SK-N-SH (cell line): ENCODE results near the gene PLS3. TPM values are rescaled to one million over a fixed set of nuclear protein-coding genes. Genes with fewer than 3 reads are reported as not detected.
"Not testable (repeated sequence)": the region's sequence is repeated elsewhere in the genome, so short reads cannot be mapped to it uniquely, and the experiment has no call there.

Experiments used
- CTCF ChIA-PET: fragments of 300-600, 350-600 bp; formaldehyde crosslinking; extraction: SDS; loops from one replicate; lab custom pipeline; 2021; lab: Yijun Ruan, JAX
- POLR2A ChIA-PET: fragments of 350-600 bp; sonication (Branson Sonifier 250); formaldehyde crosslinking; extraction: SDS; loops from one replicate; lab custom pipeline; 2020; ENCODE audit warnings: antibody characterized with exemption, inconsistent platforms; lab: Yijun Ruan, JAX
- DNase-seq: peaks from one replicate; pipeline ENCODE4 v3.0.0; 2012
- H2AFZ ChIP-seq: fragments of 200-600 bp; sonication (generic); 2 replicates; pipeline ENCODE4 v1.8.1; 2016; ENCODE audit warnings: antibody characterized with exemption, mild to moderate bottlenecking, low read depth
- H3F3A ChIP-seq: fragments of 200-600 bp; sonication (generic); replicated peaks from 2 replicates; pipeline ENCODE3; 2016; ENCODE audit warnings: antibody characterized with exemption, mild to moderate bottlenecking; ENCODE audit not compliant: insufficient read depth
- H3K27ac ChIP-seq, 2 experiments: fragments of 200-500 bp in 1 of 2; fragments of 200-600 bp in 1 of 2; sonication (Bioruptor generic) in 1 of 2; sonication (generic), shearing (Covaris generic) in 1 of 2; 2 replicates each; pipeline versions ENCODE4 v1.5.1 to v1.6.1; 2014 to 2016; ENCODE audit warnings: low read depth in 2 of 2, inconsistent platforms in 1 of 2, low read length in 1 of 2, mild to moderate bottlenecking in 1 of 2, mixed read lengths in 1 of 2
- H3K27me3 ChIP-seq: fragments of 200-600 bp; sonication (generic), shearing (Covaris generic); 2 replicates; pipeline ENCODE4 v1.6.1; 2016; ENCODE audit warnings: mixed run types; ENCODE audit not compliant: insufficient read depth
- H3K36me3 ChIP-seq, 2 experiments: fragments of 200-500 bp in 1 of 2; fragments of 200-600 bp in 1 of 2; sonication (Bioruptor generic) in 1 of 2; sonication (generic) in 1 of 2; replicated peaks in 1 of 2; 2 replicates each; pipeline versions ENCODE3 to v1.5.1; 2014 to 2016; ENCODE audit warnings: low read length in 1 of 2, mild to moderate bottlenecking in 1 of 2; ENCODE audit not compliant: insufficient read depth in 2 of 2, control insufficient read depth in 1 of 2
- H3K4me1 ChIP-seq, 2 experiments: fragments of 200-500 bp in 1 of 2; fragments of 200-600 bp in 1 of 2; sonication (Bioruptor generic) in 1 of 2; sonication (generic), shearing (Covaris generic) in 1 of 2; 2 replicates each; pipeline versions ENCODE4 v1.5.1 to v1.6.1; 2014 to 2016; ENCODE audit warnings: low read depth in 1 of 2, low read length in 1 of 2, mixed run types in 1 of 2; ENCODE audit not compliant: insufficient read depth in 2 of 2, control insufficient read depth in 1 of 2
- H3K4me2 ChIP-seq: fragments of 200-600 bp; sonication (generic), shearing (Covaris generic); 2 replicates; pipeline ENCODE4 v1.6.1; 2017; ENCODE audit warnings: mixed run types
- H3K4me3 ChIP-seq, 2 experiments: fragments of 200-500 bp in 1 of 2; fragments of 200-600 bp in 1 of 2; sonication (Bioruptor generic) in 1 of 2; sonication (generic), shearing (Covaris generic) in 1 of 2; 2 replicates each; pipeline versions ENCODE4 v1.5.1 to v1.8.1; 2014 to 2016; ENCODE audit warnings: low read depth in 2 of 2, inconsistent platforms in 1 of 2, low read length in 1 of 2, mild to moderate bottlenecking in 1 of 2, mixed read lengths in 1 of 2, moderate library complexity in 1 of 2
- H3K79me2 ChIP-seq: fragments of 200-600 bp; sonication (generic); 2 replicates; pipeline ENCODE4 v1.8.1; 2017; ENCODE audit warnings: mild to moderate bottlenecking; ENCODE audit not compliant: insufficient read depth
- H3K9ac ChIP-seq: fragments of 200-600 bp; sonication (generic); 2 replicates; pipeline ENCODE4 v1.6.1; 2017; ENCODE audit warnings: mixed run types
- H3K9me2 ChIP-seq: fragments of 200-600 bp; sonication (generic); 2 replicates; pipeline ENCODE4 v1.6.1; 2017; ENCODE audit warnings: mixed run types
- H3K9me3 ChIP-seq: fragments of 200-600 bp; sonication (generic); 2 replicates; pipeline ENCODE4 v1.6.1; 2017; ENCODE audit warnings: mixed run types, mild to moderate bottlenecking, moderate library complexity
- H4K20me1 ChIP-seq: fragments of 200-600 bp; sonication (generic); 2 replicates; pipeline ENCODE4 v1.6.1; 2017; ENCODE audit warnings: mild to moderate bottlenecking, mixed run types; ENCODE audit not compliant: insufficient read depth
- CTCF ChIP-seq: fragments of 200-600 bp; sonication (generic); IDR thresholded peaks from 2 replicates; pipeline ENCODE4 v1.6.1; 2017; ENCODE audit warnings: antibody characterized with exemption, mild to moderate bottlenecking, moderate library complexity
- GABPA ChIP-seq: IDR thresholded peaks from 2 replicates; pipeline ENCODE4 v1.4.0; 2012; ENCODE audit warnings: low read depth, mild to moderate bottlenecking
- MEF2A ChIP-seq: IDR thresholded peaks from 2 replicates; pipeline ENCODE4 v1.4.0; 2012; ENCODE audit warnings: low read depth, borderline replicate concordance
- POLR2AphosphoS5 ChIP-seq: IDR thresholded peaks from 2 replicates; pipeline ENCODE4 v1.6.1; 2012; ENCODE audit warnings: low read depth, low read length
- RCOR1 ChIP-seq: fragments of 150-350 bp; IDR thresholded peaks from 2 replicates; pipeline ENCODE4 v1.6.1; 2017; ENCODE audit warnings: antibody characterized with exemption, low read length
- RXRA ChIP-seq: IDR thresholded peaks from 2 replicates; pipeline ENCODE4 v1.4.0; 2012; ENCODE audit warnings: low read depth, mild to moderate bottlenecking, borderline replicate concordance
- SIN3A ChIP-seq: IDR thresholded peaks from 2 replicates; pipeline ENCODE4 v1.6.1; 2012; ENCODE audit warnings: low read depth, mild to moderate bottlenecking, low read length, moderate library complexity, borderline replicate concordance
- TEAD4 ChIP-seq: IDR thresholded peaks from 2 replicates; pipeline ENCODE4 v1.4.0; 2012; ENCODE audit warnings: mild to moderate bottlenecking, borderline replicate concordance; ENCODE audit not compliant: insufficient read depth
- USF1 ChIP-seq: IDR thresholded peaks from 2 replicates; pipeline ENCODE4 v1.4.0; 2012; ENCODE audit warnings: low read depth, borderline replicate concordance
- USF2 ChIP-seq: fragments of 150-350 bp; IDR thresholded peaks from 2 replicates; pipeline ENCODE4 v1.6.1; 2017; ENCODE audit warnings: antibody characterized with exemption, low read length, low read depth, borderline replicate concordance
- WGBS: methylation state at CpG from one replicate; pipeline ENCODE4 v1.1.6; 2017; ENCODE audit warnings: low lambda C conversion rate; 5-methylcytosine and 5-hydroxymethylcytosine counted together
- polyA plus RNA-seq, 3 experiments: library from polyadenylated mRNA; depleted of rRNA; stranded (reverse); fragments of >200 nt; gene quantifications; 2 replicates each; pipeline ENCODE4 v1.2.3, GENCODE V29; 2012

The PLS3 gene
- polyA plus RNA-seq, 1 of the 3 experiments (the other 2 are of a cell fraction): 35.7 TPM

GRCh38 chrX:115630204-115630603, 69.2 kb downstream of the PLS3 start (continued):
- TF ChIP-seq CTCF: no peak
- no peak for TF ChIP-seq GABPA
- no peak for TF ChIP-seq USF2
- TF ChIP-seq TEAD4: no peak
- TF ChIP-seq USF1: no peak
- TF ChIP-seq SIN3A: no peak
- no peak for TF ChIP-seq RCOR1

- Histone ChIP-seq H2AFZ (no peak overlapping the region), H3K9ac (no peak overlapping the region), H3K79me2 (no peaks in the 10 kb centered on the region; the same call in 1 of the 2 replicates), H3K27ac (0 out of 4 replicates have a peak overlapping the region, but pooled peaks of 1 of the 2 experiments have one; percentile 13), H3F3A (no peaks in the 10 kb centered on the region), H3K36me3 (no peaks in the 10 kb centered on the region), H3K4me1 (no peaks in the 10 kb centered on the region), H3K4me3 (no peak overlapping the region), H3K9me3 (no peaks in the 10 kb centered on the region), H3K4me2 (no peak overlapping the region), H4K20me1 (no peaks in the 10 kb centered on the region), H3K27me3 (no peaks in the 10 kb centered on the region), H3K9me2 (no peaks in the 10 kb centered on the region)
- ChIA-PET POLR2A (no interaction called here), CTCF (no interaction called here)
- WGBS: 39% methylated on average over 3 of the region's 3 CpGs
- no peak for DNase-seq
- no peak for TF ChIP-seq TEAD4
- TF ChIP-seq RXRA: no peak
- TF ChIP-seq POLR2AphosphoS5: no peak
- no peak for TF ChIP-seq MEF2A
These were observed 71.5 kb downstream of the PLS3 start for GRCh38 chrX:115632455-115632854.

GRCh38 chrX:115633397-115633796, 72.4 kb downstream of the PLS3 start:
- DNase-seq, H3K79me2 ChIP-seq, H4K20me1 ChIP-seq, H3K4me1 ChIP-seq, H3K4me2 ChIP-seq, H3K9ac ChIP-seq, H3K27me3 ChIP-seq, H3K27ac ChIP-seq, POLR2A ChIA-PET, H3K4me3 ChIP-seq, H3K9me3 ChIP-seq, H3F3A ChIP-seq, H3K36me3 ChIP-seq, H2AFZ ChIP-seq, H3K9me2 ChIP-seq: not testable (repeated sequence)
- WGBS: 47% methylated on average over 5 of the region's 5 CpGs
- CTCF ChIA-PET: interaction anchor here (1.8 kb wide), 1 partner anchor 10 kb away, joined by 8 read pairs; no protein-coding TSS in a partner anchor
